ENCODE results near the gene CNEP1R1.
A peak's percentile ranks its signal among the peaks of the same experiment; 100 is the strongest.

The CNEP1R1 gene

GRCh38 chr16:50040710-50041109 lies 15.7 kb downstream of the CNEP1R1 start:
- no peak overlapping the region for H3K9ac ChIP-seq (ENCODE audit: insufficient read length)
- H3K36me3 ChIP-seq (ENCODE audit: insufficient read depth, low read length): no peaks in the 10 kb centered on the region
- TF ChIP-seq EZH2 (IDR thresholded peaks at IDR 0.05): no peak
- no peak for TF ChIP-seq FOXP2 (optimal IDR thresholded peaks at IDR 0.05; ENCODE audit: control extremely low read depth, extremely low read length, insufficient read depth)
- no peak for TF ChIP-seq POLR2AphosphoS5 (IDR thresholded peaks at IDR 0.05; ENCODE audit: borderline replicate concordance, low read depth, low read length)
- no peak overlapping the region for H3K4me3 ChIP-seq
- H3K9me3 ChIP-seq (ENCODE audit: low read depth, low read length): no peaks in the 10 kb centered on the region
- DNase-seq (ENCODE audit: low read depth, low spot score): no peak
- H3K27ac ChIP-seq: no peak overlapping the region

GRCh38 chr16:50043358-50043757 lies 18.3 kb downstream of the CNEP1R1 start:
- Histone ChIP-seq H3K9ac (ENCODE audit: insufficient read length) (no peak overlapping the region), H3K4me3 (no peak overlapping the region), H3K9me3 (ENCODE audit: low read depth, low read length) (no peaks in the 10 kb centered on the region), H3K36me3 (ENCODE audit: insufficient read depth, low read length) (no peaks in the 10 kb centered on the region), H3K27ac (no peak overlapping the region)
- TF ChIP-seq EZH2 (IDR thresholded peaks at IDR 0.05) (no peak), POLR2AphosphoS5 (IDR thresholded peaks at IDR 0.05; ENCODE audit: borderline replicate concordance, low read depth, low read length) (no peak), FOXP2 (optimal IDR thresholded peaks at IDR 0.05; ENCODE audit: control extremely low read depth, extremely low read length, insufficient read depth) (no peak)
- no peak for DNase-seq (ENCODE audit: low read depth, low spot score)

GRCh38 chr16:50045412-50045811 lies 20.4 kb downstream of the CNEP1R1 start:
- no peak for TF ChIP-seq EZH2 (IDR thresholded peaks at IDR 0.05)
- no peak for TF ChIP-seq POLR2AphosphoS5 (IDR thresholded peaks at IDR 0.05; ENCODE audit: borderline replicate concordance, low read depth, low read length)
- no peak for TF ChIP-seq FOXP2 (optimal IDR thresholded peaks at IDR 0.05; ENCODE audit: control extremely low read depth, extremely low read length, insufficient read depth)
- H3K36me3 ChIP-seq (ENCODE audit: insufficient read depth, low read length): no peaks in the 10 kb centered on the region

GRCh38 chr16:50046853-50047252 lies 21.8 kb downstream of the CNEP1R1 start:
- no peak for TF ChIP-seq POLR2AphosphoS5 (IDR thresholded peaks at IDR 0.05; ENCODE audit: borderline replicate concordance, low read depth, low read length)
- TF ChIP-seq EZH2 (IDR thresholded peaks at IDR 0.05): no peak
- no peak for TF ChIP-seq FOXP2 (optimal IDR thresholded peaks at IDR 0.05; ENCODE audit: control extremely low read depth, extremely low read length, insufficient read depth)
- Histone ChIP-seq H3K27ac (no peak overlapping the region), H3K9me3 (ENCODE audit: low read depth, low read length) (no peaks in the 10 kb centered on the region), H3K36me3 (ENCODE audit: insufficient read depth, low read length) (no peaks in the 10 kb centered on the region), H3K4me3 (no peak overlapping the region), H3K9ac (ENCODE audit: insufficient read length) (no peak overlapping the region)
- no peak for DNase-seq (ENCODE audit: low read depth, low spot score)

More at GRCh38 chr16:50045412-50045811, 20.4 kb downstream of the CNEP1R1 start:
- Histone ChIP-seq H3K9me3 (ENCODE audit: low read depth, low read length) (no peaks in the 10 kb centered on the region), H3K9ac (ENCODE audit: insufficient read length) (no peak overlapping the region), H3K27ac (no peak overlapping the region), H3K4me3 (no peak overlapping the region)
- DNase-seq (ENCODE audit: low read depth, low spot score): no peak

GRCh38 chr16:50047864-50048263 lies 22.8 kb downstream of the CNEP1R1 start:
- Histone ChIP-seq H3K27ac (no peak overlapping the region), H3K9me3 (ENCODE audit: low read depth, low read length) (no peaks in the 10 kb centered on the region), H3K9ac (ENCODE audit: insufficient read length) (no peak overlapping the region), H3K4me3 (no peak overlapping the region), H3K36me3 (ENCODE audit: insufficient read depth, low read length) (no peaks in the 10 kb centered on the region)
- no peak for DNase-seq (ENCODE audit: low read depth, low spot score)
- no peak for TF ChIP-seq POLR2AphosphoS5 (IDR thresholded peaks at IDR 0.05; ENCODE audit: borderline replicate concordance, low read depth, low read length)
- no peak for TF ChIP-seq FOXP2 (optimal IDR thresholded peaks at IDR 0.05; ENCODE audit: control extremely low read depth, extremely low read length, insufficient read depth)
- TF ChIP-seq EZH2 (IDR thresholded peaks at IDR 0.05): no peak

- no peak for DNase-seq (ENCODE audit: low read depth, low spot score)
- TF ChIP-seq POLR2AphosphoS5 (IDR thresholded peaks at IDR 0.05; ENCODE audit: borderline replicate concordance, low read depth, low read length) (no peak), EZH2 (IDR thresholded peaks at IDR 0.05) (no peak), FOXP2 (optimal IDR thresholded peaks at IDR 0.05; ENCODE audit: control extremely low read depth, extremely low read length, insufficient read depth) (no peak)
- Histone ChIP-seq H3K36me3 (ENCODE audit: insufficient read depth, low read length) (no peaks in the 10 kb centered on the region), H3K9me3 (ENCODE audit: low read depth, low read length) (no peaks in the 10 kb centered on the region), H3K4me3 (peak overlapping the region; percentile 36; the same call in 1 of the 2 replicates), H3K27ac (peak overlapping the region; percentile 54; the same call in 1 of the 2 replicates), H3K9ac (ENCODE audit: insufficient read length) (no peak overlapping the region)
Observed at GRCh38 chr16:50050802-50051201, 25.8 kb downstream of the CNEP1R1 start.

- Histone ChIP-seq H3K36me3 (ENCODE audit: insufficient read depth, low read length) (no peaks in the 10 kb centered on the region), H3K4me3 (no peak overlapping the region), H3K9me3 (ENCODE audit: low read depth, low read length) (no peaks in the 10 kb centered on the region), H3K9ac (ENCODE audit: insufficient read length) (no peak overlapping the region), H3K27ac (no peak overlapping the region)
- TF ChIP-seq EZH2 (IDR thresholded peaks at IDR 0.05): no peak
- TF ChIP-seq FOXP2 (optimal IDR thresholded peaks at IDR 0.05; ENCODE audit: control extremely low read depth, extremely low read length, insufficient read depth): no peak
- no peak for TF ChIP-seq POLR2AphosphoS5 (IDR thresholded peaks at IDR 0.05; ENCODE audit: borderline replicate concordance, low read depth, low read length)
- DNase-seq (ENCODE audit: low read depth, low spot score): no peak
Observed at GRCh38 chr16:50056226-50056625, 31.2 kb downstream of the CNEP1R1 start.

GRCh38 chr16:50058091-50058771 lies 33.2 kb downstream of the CNEP1R1 start:
- no peak overlapping the region for H3K9ac ChIP-seq (ENCODE audit: insufficient read length)
- no peak for DNase-seq (ENCODE audit: low read depth, low spot score)
- no peak for TF ChIP-seq EZH2 (IDR thresholded peaks at IDR 0.05)
- TF ChIP-seq POLR2AphosphoS5 (IDR thresholded peaks at IDR 0.05; ENCODE audit: borderline replicate concordance, low read depth, low read length): no peak
- TF ChIP-seq FOXP2 (optimal IDR thresholded peaks at IDR 0.05; ENCODE audit: control extremely low read depth, extremely low read length, insufficient read depth): no peak
- H3K27ac ChIP-seq: no peak overlapping the region
- H3K9me3 ChIP-seq (ENCODE audit: low read depth, low read length): no peaks in the 10 kb centered on the region
- no peaks in the 10 kb centered on the region for H3K36me3 ChIP-seq (ENCODE audit: insufficient read depth, low read length)
- no peak overlapping the region for H3K4me3 ChIP-seq

GRCh38 chr16:50059111-50059510 lies 34.1 kb downstream of the CNEP1R1 start:
- no peaks in the 10 kb centered on the region for H3K9me3 ChIP-seq (ENCODE audit: low read depth, low read length)
- no peak for DNase-seq (ENCODE audit: low read depth, low spot score)
- H3K36me3 ChIP-seq (ENCODE audit: insufficient read depth, low read length): no peaks in the 10 kb centered on the region
- H3K9ac ChIP-seq (ENCODE audit: insufficient read length): no peak overlapping the region
- TF ChIP-seq EZH2 (IDR thresholded peaks at IDR 0.05) (no peak), POLR2AphosphoS5 (IDR thresholded peaks at IDR 0.05; ENCODE audit: borderline replicate concordance, low read depth, low read length) (no peak), FOXP2 (optimal IDR thresholded peaks at IDR 0.05; ENCODE audit: control extremely low read depth, extremely low read length, insufficient read depth) (no peak)
- no peak overlapping the region for H3K4me3 ChIP-seq
- no peak overlapping the region for H3K27ac ChIP-seq

Measured in SK-N-MC (cell line).